A549 (cell line): ENCODE data around the gene GDF9.

ENCODE experiments used
- CEBPB ChIP-seq, 2 experiments: fragments of >200 bp in 1 of 2; sonication (Bioruptor Twin) in 1 of 2; formaldehyde crosslinking in 1 of 2; IDR thresholded peaks; 2 replicates each; pipeline ENCODE4 v1.6.1; 2012 to 2016
- CTCF ChIP-seq: fragments of >200 bp; sonication (Bioruptor Twin); formaldehyde crosslinking; IDR thresholded peaks from 3 replicates; pipeline ENCODE4 v1.5.1; 2016
- HMGXB4 ChIP-seq: fragments of 250-450 bp; sonication (Bioruptor Pico); IDR thresholded peaks from 2 replicates; pipeline ENCODE4 v1.5.0; 2021; ENCODE audit warnings: mild to moderate bottlenecking, moderate library complexity, borderline replicate concordance
- JUN ChIP-seq, 2 experiments: fragments of >200 bp; sonication (Bioruptor Twin); formaldehyde crosslinking; IDR thresholded peaks; 2 replicates in 1 of 2; 3 replicates in 1 of 2; pipeline ENCODE4 v1.6.1; 2016 to 2017
- JUNB ChIP-seq: fragments of >200 bp; sonication (Bioruptor Twin); formaldehyde crosslinking; IDR thresholded peaks from 2 replicates; pipeline ENCODE4 v1.6.1; 2016
- KDM1A ChIP-seq: fragments of 200-600 bp; sonication (generic); IDR thresholded peaks from 2 replicates; pipeline ENCODE4 v1.6.1; 2016; ENCODE audit warnings: low read depth, mild to moderate bottlenecking
- MYC ChIP-seq: IDR thresholded peaks from 2 replicates; pipeline ENCODE4 v1.6.1; 2012; ENCODE audit warnings: mild to moderate bottlenecking, inconsistent platforms, low read length, improper control_type of control experiment, borderline replicate concordance
- NFE2L2 ChIP-seq: fragments of 150-350 bp; conservative IDR thresholded peaks from 2 replicates; pipeline ENCODE4 v1.6.1; 2014; ENCODE audit warnings: low read length
- POLR2A ChIP-seq: IDR thresholded peaks from 2 replicates; pipeline ENCODE4 v1.6.1; 2012; ENCODE audit warnings: mild to moderate bottlenecking, low read length
- RCOR1 ChIP-seq: fragments of 150-350 bp; IDR thresholded peaks from 2 replicates; pipeline ENCODE4 v1.6.1; 2014; ENCODE audit warnings: antibody characterized with exemption, low read length, low read depth
- REST ChIP-seq: fragments of 200-600 bp; sonication (generic); IDR thresholded peaks from 2 replicates; pipeline ENCODE4 v1.6.1; 2016; ENCODE audit warnings: antibody characterized with exemption, mild to moderate bottlenecking, moderate library complexity

GRCh38 chr5:132813599-132814502, 52.4 kb downstream of the GDF9 start:
- no peak for TF ChIP-seq MYC
- no peak for TF ChIP-seq POLR2A
- TF ChIP-seq CTCF: no peak
- TF ChIP-seq NFE2L2: no peak
- TF ChIP-seq JUN (IDR thresholded peaks at IDR 0.05): no peak
- no peak for TF ChIP-seq KDM1A
- no peak for TF ChIP-seq RCOR1
- no peak for TF ChIP-seq CEBPB (IDR thresholded peaks at IDR 0.05)
- no peak for TF ChIP-seq JUNB
- TF ChIP-seq HMGXB4 (CRISPR knock-in tag): no peak
- no peak for TF ChIP-seq REST
